T47D (cell line): ENCODE measurements around the gene ANO9.
"Not testable (repeated sequence)": the region's sequence is repeated elsewhere in the genome, so short reads cannot be mapped to it uniquely, and the experiment has no call there.

ENCODE experiments used
- DNase-seq, 2 experiments: peaks; one replicate each; pipeline versions ENCODE4 v3.0.0 to v3.0.0-alpha.2; 2011 to 2012; ENCODE audit warnings: low read depth in 1 of 2, low spot score in 1 of 2
- JUND ChIP-seq: IDR thresholded peaks from 2 replicates; pipeline ENCODE4 v1.6.1; 2012; ENCODE audit warnings: low read depth
- in situ Hi-C: cut with HindIII; loops from 2 replicates; pipeline ENCODE4 v1.10.0; 2016; ENCODE audit warnings: low sequenced_read_pairs, low pct_unique_long_range_greater_than_20kb

ANO9 gene

DNA sequence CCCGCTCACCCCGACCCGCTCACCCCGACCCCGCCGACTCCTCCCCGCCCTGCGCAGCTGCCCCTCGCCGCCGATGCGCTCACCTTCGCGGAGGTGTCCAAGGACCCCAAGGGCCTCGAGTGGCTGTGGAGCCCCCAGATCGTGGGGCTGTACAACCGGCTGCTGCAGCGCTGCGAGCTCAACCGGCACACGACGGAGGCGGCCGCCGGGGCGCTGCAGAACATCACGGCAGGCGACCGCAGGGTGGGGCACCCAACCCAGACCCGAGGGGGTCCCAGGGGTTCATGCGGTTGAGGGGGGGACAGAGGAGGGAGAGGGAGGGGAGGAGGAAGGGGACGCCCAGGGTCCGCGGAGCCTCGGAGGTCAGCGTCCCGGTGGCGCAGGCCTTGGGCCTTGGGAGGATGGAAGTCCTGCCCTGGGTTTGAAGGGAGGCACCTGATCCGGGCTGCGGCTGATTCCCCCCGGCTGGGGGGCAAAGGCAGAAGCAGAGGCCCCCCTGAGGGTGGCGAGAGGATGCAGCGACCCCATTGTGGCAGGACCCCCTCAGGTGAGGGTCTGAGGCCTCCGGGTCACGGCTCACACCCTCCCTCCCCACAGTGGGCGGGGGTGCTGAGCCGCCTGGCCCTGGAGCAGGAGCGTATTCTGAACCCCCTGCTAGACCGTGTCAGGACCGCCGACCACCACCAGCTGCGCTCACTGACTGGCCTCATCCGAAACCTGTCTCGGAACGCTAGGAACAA is 38.6 kb downstream of the ANO9 start:
- DNase-seq = no peak
- no peak for TF ChIP-seq JUND
- in situ Hi-C loops = no loop called here

DNA sequence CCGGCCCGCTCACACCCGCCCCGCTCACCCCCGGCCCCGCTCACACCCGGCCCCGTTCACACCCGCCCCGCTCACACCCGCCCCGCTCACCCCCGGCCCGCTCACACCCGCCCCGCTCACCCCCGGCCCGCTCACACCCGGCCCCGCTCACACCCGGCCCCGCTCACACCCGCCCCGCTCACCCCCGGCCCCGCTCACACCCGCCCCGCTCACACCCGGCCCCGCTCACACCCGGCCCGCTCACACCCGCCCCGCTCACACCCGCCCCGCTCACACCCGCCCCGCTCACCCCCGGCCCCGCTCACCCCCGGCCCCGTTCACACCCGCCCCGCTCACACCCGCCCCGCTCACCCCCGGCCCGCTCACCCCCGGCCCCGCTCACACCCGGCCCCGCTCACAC is 40.6 kb downstream of the ANO9 start:
- DNase-seq, in situ Hi-C loops: not testable (repeated sequence)

- in situ Hi-C loops = no loop called here
- TF ChIP-seq JUND = no peak
- no peak for DNase-seq
These were observed 41.5 kb downstream of the ANO9 start for GRCh38 chr11:400241-400689.

DNA sequence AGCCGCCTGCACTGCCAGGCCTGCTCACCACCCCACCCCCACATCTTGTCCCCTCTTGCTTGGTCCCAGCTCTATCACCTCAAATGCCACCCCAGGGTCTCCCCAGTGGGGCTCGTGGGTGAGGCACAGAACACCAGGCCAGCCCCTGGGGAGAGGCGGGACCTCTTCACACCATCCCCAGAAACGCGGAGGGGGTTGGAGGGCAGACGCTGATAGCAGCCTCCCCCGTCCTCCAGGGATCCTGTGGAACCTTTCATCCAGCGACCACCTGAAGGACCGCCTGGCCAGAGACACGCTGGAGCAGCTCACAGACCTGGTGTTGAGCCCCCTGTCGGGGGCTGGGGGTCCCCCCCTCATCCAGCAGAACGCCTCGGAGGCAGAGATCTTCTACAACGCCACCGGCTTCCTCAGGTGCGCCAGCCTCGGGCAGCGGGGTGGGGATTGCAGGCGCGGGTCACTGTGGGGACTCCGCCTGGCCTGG is 42.0 kb downstream of the ANO9 start:
- in situ Hi-C loops = no loop called here
- no peak for DNase-seq
- no peak for TF ChIP-seq JUND

DNA sequence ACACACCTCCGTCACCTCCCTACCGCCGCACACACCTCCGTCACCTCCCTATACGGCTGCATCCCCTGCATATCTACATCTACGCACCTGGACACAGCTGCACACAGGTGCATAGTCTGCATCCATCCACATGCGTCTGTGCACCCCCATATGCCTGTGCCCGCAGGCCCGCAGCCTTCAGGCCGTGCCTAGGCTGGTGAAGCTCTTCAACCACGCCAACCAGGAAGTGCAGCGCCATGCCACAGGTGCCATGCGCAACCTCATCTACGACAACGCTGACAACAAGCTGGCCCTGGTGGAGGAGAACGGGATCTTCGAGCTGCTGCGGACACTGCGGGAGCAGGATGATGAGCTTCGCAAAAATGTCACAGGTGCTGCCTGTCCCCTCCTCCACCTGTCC is 43.0 kb downstream of the ANO9 start:
- in situ Hi-C loops = no loop called here
- TF ChIP-seq JUND = no peak
- DNase-seq = peak in 1 of 2 experiments; percentile 24

GRCh38 chr11:396948-397548 is 44.8 kb downstream of the ANO9 start:
- TF ChIP-seq JUND = no peak

GRCh38 chr11:396511-396947 is 45.3 kb downstream of the ANO9 start:
- DNase-seq = peak in 1 of 2 experiments; percentile 27
- in situ Hi-C loops = no loop called here
- no peak for TF ChIP-seq JUND

More at GRCh38 chr11:396948-397548, 44.8 kb downstream of the ANO9 start:
- DNase-seq = no peak
- in situ Hi-C loops = no loop called here

GRCh38 chr11:395866-396265 is 45.9 kb downstream of the ANO9 start:
- in situ Hi-C loops = no loop called here
- TF ChIP-seq JUND = no peak
- DNase-seq = no peak

- in situ Hi-C loops = no loop called here
- no peak for TF ChIP-seq JUND
- DNase-seq = peak in 1 of 2 experiments; percentile 52
These were observed 46.8 kb downstream of the ANO9 start for GRCh38 chr11:394858-395655.

- in situ Hi-C loops = no loop called here
- no peak for TF ChIP-seq JUND
- DNase-seq = peak; percentile 96 to 97
These were observed 47.6 kb downstream of the ANO9 start, which contains the start of gene PKP3 for GRCh38 chr11:394034-394857. TSS of gene PKP3 (plus strand) at chr11:394209. CDS start at chr11:394293, 84 bp downstream.

GRCh38 chr11:393219-394033 is 48.4 kb downstream of the ANO9 start:
- TF ChIP-seq JUND = no peak
- DNase-seq = peak; percentile 73 to 90
- in situ Hi-C loops = no loop called here
